Measurements from ENCODE around the gene IL4I1.

Gene IL4I1

DNA sequence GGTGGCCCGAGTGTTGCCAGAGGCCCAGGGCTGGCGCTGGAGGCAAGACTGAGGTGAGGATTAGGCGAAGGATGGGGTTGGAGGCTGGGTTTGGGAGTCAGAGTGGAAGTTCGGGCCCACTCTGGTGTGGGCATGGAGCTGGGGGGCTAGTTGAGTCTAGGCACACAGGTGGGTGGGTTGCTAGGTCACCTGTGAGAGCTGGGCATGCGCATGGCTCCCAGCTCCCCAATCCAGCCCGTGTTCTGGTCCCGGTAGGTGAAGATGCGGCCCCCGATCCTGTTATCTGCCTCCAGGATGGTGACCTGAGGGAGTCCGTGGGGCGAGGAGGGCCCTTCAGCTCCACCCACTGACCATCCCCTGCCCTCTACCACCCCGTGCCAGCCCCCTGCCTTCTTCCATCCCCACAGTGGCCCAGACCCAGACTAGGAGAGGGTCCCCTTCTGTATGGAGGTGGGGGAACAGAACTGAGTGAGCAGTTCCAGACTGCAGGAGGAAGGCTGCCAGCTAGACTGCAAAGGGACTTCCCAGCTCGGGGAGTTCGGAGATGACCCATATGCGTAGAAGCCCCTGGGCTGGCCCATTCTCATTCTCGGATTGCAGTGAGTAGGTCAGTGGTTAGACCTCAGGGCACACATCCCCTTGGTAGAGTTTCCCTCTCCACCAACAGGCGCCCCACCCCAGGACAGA, 1.7 kb downstream of the IL4I1 start:
- DNase-seq: no peak

DNA sequence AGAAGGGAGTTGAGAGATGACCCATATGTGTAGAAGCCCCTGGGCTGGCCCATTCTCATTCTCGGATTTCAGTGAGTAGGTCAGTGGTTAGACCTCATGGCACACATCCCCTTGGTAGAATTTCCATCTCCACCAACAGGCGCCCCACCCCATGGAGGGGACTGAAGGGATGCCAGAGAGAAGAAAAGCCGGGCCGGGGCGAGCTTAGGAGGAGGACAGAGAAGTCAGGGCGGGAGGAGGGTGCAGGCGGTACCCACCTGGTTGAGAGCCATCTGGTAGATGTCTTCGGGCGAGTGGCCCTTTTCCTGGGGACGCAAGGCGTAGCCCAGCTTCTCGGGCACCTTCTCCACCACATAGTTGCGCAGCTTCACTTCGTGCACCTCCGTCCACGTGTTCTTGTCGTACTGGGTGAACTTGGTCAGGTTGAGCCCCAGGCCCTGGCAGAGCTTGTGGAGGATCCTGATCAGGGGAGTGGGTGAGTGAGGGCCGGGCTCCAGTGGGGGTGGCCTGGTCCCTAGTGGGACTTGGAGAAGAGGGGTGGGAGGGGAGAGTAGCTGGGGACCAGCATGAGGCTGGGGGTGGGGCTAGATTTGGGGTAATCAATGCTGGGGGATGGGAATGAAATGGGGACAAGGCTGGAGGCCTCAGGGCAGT, 2.5 kb downstream of the IL4I1 start:
- no peak for DNase-seq

DNA sequence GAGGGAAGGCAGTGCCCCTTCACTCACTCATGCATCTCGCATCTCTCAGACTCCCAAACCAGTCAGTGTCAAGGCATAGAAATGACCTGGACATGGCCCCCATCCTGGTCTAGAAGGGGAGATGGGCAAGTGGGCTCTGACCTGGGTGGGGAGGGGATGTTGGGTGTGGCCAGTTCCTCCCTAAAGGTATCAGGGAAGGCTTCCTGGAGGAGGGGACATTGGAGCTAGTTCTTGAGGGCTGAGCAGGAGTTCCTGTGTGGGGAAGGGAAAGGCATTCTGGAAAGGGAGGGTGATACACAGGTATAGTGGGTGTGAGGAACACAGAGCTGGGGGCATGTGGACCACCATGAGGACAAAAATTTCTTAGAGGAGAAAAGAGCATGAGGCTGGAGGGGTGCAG, 4.0 kb downstream of the IL4I1 start:
- DNase-seq: no peak

DNA sequence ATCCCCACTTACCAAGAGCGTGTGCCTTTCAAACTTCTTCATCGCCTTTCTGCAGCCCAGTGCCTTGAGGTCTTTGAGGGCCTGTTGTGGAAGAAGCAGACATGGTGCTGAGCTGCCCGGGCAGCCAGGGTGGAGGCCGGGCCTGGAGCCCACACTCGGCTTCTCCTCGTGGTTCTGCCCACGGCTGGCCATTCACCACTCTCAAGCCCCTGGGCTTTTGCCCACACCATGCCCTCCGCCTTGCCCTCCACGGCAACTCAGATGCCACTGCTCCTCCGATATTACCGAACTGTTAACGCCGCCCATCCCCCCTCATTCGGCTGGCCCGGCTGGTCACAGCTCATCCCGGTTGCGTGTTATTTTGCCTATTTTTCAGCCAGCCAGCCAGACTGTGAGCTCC, 5.3 kb downstream of the IL4I1 start:
- DNase-seq: no peak

DNA sequence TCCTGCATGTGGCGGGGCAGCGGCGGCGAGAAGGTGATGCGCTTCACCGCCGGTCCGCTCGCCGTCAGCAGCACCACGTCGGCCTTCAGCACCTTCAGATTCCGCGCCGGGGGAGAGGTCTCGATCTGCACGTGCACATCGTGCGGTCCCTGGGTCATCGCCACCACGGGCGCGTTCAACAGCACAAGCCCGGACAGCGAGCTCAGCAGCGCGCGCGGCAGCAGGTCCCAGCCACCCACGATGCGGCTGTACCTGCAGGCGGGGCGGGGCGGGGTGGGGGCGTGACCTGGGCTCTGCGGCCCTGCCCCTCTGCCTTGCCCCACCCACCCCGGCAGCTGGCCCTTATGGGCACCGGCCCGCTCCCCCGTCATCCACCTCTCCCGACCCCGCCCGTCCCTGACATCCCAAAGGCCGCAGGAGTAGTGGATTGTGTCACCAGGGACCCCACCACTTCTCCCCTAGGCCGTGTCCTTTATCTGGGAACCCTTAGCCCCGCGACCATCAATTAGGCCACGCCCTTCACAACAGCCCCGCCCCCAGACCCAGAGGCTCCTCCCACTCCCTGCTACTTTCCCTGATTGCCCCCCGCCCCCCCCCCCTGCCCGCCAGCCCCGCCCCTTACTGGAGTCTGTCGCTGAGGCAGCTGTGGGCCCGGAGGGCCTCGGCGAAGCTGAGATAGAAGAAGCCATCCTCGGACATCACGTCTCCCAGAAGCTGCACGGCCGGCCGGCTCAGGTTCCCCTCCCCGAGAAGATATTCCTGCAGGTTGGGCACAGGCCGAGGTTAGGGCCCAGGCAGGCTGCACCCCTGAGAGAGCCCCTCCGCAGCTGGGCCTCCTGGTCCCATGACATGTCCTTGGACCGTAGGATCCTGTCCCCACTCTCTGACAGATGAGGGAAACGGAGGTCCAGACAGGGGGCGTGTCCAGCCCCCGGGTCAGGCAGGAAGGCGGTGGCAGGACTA, 6.1 kb downstream of the IL4I1 start:
- peak; percentile 13 for DNase-seq

DNA sequence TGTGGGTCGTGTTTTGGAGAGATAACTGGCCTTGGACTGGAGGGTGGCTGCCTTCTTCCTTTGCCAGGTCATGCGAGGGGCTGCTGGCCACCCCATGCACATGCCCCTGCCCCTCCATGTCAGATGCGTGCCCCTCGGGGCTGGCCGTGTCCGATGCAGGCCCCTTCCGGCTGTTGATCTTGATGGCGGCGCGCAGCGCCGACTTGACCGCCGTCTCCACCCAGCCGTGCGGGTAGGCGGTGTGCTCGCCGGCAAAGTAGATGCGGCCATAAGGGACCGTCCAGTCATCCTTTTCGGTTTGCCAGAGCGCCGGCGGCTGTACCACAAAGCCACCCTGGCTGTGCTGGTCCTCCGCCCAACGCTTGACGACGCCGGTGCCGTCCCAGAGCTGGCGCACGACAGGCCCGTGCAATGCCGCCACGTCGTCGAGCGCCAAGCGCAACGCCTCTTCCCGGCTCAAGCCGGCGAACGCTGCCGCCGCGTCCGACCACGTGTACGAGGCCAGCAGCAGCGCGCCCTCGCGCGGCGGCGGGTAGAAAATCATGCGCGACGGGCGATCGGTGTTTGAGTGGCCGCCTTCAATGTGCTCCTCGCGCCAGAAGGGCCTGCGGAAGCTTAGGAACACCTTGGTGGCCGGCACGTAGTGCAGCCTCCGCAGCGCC, 6.9 kb downstream of the IL4I1 start:
- peak; percentile 74 for DNase-seq

DNA sequence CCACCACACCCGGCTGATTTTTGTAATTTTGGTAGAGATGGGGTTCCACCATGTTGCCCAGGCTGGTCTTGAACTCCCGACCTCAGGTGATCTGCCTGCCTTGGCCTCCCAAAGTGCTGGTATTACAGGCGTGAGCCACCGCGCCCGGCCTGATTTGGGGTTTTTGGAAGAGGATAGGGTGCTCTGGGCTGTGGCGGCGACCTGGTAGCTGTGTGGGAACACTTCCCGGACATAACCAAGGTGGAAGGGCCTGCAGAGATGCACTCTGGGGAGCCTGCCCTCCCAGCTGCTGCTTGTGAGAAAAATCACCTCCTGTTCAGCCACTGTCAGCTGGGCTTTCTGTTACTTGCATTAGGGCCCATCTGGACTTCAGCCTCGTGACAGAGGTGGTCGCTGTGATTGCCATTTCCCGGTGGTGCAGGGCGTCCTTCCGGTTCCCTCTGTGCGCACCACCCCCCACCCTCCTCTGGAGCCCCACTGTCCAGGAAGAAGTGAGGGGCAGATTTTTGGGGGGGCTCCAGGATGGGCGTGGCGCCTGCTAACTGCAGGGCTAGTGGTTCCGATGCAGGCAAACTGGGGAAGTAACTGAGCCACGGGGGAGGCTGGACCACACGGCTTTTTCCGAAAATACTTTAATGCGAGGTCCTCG, 7.5 kb downstream of the IL4I1 start:
- no peak for DNase-seq

DNA sequence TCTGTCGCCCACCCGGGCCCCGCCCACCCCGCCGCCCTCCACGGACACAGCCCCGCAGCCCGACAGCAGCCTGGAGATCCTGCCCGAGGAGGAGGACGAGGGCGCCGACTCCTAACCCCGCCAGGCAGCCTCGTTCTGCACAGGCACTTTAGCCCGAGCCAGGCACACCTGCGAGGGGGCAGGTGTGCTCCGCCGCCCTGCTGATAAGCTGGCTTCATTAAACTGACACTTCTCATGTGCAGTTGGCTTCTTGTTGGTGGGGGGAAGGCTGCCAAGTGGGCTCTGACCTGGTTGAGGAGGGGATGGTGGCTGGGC, 8.2 kb downstream of the IL4I1 start:
- DNase-seq: no peak

DNA sequence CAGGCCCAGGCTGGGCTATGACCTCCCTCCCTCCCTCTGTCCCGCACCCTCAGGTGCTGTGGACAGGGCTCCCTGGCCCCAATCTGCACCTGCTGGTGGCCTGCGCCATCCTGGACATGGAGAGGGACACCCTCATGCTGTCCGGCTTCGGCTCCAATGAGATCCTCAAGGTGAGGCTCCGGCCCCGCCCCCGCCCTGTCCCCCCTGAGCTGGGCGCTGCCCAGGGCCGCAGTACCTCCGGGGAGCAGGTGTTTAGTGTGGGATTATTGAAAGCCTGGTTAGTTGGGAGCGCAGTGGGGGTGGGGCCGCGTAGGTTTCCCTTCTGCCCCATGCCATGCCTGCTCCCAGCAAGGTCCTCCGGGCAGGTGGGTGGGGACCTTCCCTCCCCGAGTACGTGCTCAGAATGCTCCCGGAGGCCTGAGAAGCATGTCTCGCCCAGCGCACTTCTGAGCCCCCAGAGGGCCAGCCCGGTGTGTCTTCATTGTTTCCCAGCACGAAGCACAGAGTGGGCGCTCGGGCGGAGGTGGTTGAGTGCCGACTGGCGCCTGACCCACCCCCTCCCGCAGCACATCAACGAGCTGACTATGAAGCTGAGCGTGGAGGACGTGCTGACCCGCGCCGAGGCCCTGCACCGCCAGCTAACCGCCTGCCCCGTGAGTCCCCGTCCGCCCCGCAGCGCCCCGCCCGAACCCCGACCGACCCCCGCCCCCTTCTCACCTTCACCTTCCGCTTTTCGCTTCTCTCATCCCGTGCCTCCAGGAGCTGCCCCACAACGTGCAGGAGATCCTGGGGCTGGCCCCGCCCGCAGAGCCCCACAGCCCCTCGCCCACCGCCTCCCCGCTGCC, 8.8 kb downstream of the IL4I1 start:
- DNase-seq: no peak

DNA sequence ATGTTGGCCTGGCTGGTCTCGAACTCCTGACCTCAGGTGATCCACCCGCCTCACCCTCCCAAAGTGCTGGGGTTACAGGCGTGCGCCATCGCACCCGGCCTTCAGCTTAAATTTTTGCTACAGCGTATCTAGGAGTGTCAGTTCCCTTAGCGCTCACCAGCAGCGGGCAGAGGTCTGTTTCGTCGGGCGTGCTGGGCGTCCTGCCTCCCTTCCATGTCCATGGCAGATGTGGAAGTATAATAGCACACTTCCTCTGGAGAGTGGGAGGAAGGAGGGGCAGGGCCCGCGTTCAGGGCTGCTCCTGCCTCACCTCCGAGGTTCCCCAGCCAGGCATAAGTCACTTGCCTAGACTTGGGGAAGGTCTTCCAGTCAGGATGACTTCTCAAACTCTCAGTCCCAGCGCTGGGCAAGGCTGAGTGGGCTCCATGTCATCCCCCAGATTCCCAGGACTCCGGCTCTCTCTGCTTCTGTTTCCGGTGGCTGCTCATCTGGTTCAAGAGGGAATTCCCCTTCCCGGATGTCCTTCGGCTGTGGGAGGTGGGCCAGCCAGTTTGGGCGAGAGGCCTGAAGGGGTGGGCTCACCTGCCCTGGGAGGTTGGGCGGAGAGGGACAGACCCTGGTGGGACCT, 9.5 kb downstream of the IL4I1 start:
- no peak for DNase-seq

DNA sequence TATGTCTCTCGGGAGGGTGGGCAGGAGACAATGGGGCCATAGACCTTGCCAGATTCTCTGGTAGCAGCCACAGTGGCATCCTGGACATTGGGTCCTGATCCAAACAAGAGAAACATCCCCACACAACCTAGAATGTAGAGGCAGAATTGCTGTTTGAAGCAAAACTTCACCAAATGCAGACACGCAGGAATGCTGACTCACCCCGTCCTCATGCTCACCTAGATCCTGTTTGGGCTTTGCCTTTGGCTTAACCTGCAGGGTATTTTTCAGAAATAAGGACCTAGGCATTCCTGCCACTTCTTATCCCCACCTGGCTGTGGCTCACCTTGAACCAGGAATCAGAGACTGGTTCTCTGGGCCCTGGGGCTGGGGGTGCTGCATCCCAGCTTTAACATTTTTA, 11.9 kb downstream of the IL4I1 start:
- no peak for DNase-seq

DNA sequence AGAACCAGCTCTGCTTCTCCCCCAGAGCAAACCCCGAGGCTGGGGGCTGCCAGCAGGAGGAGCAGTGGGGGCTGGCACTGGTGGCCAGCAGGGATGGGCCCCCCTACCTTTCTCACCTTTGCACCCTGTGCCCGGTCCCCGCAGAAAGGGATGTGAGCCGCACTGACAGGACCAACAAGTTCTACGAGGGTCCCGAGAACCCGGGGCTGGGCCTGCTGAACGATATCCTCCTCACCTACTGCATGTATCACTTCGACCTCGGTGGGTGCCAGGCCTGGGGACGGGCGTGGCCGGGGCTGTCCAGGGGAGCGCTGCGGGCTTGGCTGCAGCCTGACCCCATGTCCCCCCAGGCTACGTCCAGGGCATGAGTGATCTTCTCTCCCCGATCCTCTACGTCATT, 12.6 kb downstream of the IL4I1 start:
- DNase-seq: no peak

DNA sequence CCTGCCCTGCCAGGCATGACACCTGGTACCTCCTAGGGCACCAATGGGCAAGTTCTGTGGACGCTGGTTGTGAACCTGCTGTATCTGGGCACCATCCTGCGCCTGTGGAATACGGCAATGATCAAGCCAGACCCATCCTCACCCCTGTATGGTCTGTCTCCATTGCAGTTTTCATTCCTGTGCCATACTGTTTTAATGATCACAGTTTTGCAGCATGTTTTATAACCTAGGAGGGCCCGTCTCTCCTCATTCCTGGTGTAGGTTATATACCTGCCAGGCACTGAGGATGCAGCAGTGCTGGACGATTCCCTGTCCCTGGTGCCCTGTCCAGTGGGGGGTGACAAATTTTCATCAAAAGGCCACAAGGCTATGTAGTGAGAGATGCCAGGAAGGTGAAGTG, 13.6 kb downstream of the IL4I1 start:
- DNase-seq: no peak

DNA sequence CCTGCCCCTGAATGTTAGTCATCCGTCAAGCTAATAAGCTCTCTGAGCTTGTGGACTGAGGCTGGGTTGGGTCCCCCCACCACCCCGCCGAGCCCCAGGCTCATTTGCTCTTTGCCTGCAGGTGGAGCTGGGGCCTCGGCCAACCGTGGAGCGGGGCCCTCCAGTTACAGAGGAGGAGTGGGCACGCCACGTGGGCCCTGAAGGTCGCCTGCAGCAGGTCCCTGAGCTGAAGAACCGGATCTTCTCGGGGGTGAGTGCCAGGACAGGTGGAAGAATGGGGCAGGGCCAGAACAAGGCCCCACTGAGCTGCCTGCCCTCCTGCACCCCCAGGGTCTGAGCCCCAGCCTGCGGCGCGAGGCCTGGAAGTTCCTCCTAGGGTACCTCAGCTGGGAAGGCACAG, 14.0 kb downstream of the IL4I1 start:
- no peak for DNase-seq

DNA sequence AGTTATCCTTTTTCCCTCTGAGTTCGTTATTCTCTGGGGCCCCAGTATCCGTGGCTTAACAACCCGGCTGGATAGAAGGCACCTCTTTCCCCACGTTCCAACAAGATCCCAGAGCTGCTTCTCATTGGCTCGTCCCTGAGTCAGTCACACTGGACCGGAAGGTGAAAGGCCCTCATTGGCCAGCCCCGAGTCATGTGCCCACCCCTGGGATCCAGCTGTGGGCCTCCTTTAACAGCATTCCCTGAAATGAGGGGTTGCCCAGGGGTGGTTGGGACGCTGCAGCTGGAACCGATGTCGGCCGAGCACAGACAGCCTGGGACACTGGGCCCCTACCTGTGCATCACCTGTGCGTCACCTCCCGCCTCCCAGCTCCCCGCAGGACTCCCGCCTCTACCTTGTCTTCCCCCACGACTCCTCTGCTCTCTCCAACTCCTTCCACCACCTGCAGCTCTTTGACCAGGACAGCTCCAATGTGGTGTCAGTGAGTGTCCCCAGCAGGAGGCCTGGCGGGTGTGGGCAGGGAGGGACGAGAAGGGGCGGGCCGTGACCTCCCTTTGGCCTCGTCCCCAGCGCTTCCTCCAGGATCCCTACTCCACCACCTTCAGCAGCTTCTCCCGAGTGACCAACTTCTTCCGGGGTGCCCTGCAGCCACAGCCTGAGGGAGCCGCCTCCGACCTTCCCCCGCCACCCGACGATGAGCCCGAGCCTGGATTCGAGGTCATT, 14.9 kb downstream of the IL4I1 start:
- no peak for DNase-seq

DNA sequence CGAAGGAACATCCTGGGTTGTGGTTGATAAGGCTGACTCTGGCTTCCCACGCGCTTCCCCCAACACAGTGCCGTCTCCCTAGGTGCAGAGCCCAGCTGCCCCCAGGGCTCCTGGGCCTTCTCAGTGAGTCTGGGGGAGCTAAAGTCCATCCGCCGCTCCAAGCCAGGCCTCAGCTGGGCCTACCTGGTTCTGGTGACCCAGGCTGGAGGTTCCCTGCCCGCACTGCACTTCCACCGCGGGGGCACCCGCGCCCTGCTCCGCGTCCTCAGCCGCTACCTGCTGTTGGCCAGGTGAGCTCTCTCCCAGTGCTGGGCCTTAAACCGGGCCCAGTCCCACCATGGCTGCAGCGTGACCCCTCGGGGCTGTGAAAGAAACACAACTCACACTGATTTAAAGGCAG, 15.5 kb downstream of the IL4I1 start:
- no peak for DNase-seq

DNA sequence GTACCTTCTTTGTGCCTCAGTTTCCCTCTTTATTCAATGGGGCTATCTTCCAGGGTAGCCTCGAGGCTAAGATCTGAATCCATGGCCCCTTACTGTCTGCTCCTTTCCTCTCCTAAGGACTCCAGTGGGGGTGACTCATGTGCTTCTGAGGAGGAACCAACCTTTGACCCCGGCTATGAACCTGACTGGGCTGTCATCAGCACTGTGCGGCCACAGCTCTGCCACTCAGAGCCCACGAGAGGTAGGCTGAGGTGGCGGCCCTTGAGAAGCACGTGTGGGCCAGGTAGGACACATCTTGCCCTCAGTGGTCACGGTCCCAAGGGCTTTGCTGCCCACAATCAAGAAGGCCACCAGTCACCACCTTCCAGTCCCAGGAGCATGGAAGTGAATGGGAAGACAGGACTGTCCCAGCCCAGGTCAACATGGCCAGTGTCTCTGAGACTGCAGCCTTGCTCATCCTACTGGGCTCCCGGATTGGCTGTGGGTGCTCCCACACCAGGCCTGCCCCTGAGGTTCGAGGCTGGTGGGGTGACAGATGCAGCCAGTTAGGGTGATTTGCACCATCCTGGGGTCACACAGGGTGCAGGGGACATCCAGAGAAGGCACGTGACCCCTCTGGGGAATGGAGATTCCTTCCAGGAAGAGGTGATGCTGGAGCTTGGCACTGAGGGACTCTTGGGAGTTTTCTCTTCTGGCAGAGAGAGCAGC, 16.4 kb downstream of the IL4I1 start:
- DNase-seq: no peak

DNA sequence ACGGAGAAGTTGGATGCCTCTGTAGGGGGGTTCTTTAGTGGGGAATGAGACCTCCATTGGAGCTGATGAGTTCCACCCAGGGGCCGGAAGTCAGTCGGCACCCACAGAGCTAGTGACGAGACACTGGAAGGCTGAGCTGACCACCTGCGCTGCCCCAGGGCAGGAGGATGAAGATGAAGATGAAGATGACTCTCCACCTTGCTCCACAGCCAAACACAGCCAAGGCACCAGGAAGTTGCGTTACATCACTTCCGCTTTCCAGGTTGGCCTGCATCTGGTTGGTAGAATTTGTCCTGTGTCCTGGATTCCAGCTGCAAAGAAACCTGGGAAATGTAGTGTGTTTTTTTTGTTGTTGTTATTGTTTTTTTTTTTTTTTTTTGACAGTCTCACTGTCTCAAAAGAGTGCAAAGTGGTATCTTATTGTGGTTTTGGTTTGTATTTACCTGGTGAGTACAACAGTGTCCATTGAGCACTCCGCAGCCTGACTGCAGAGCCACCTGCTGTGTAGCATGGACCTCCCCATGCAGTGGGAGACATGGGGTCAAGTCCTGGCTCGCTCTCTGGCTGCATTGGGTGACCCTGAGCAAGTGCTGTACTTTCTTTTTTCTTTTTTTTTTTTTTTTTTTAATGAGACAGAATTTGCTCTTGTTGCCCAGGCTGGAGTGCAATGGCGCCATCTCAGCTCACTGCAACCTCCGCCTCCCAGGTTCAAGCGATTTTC, 17.3 kb downstream of the IL4I1 start:
- DNase-seq: no peak

DNA sequence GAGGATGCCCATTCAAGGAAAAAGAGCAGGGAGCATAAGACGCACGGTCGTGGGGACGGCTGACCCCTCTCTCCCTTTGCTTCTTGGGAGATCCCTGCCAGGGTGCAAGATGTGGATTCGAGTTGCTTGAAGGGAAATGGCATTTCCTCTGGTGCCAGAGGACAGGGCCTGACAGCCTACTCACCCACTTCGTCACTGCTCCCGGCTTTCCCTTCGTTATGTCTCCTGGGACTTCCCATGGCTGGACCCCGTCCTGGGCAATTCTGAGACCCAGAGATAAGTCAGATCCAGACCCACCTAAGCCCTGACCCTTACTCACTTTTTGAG, 18.0 kb downstream of the IL4I1 start:
- DNase-seq: no peak
